Measurements from ENCODE around the gene ZNF148. TPM values are rescaled to one million over a fixed set of nuclear protein-coding genes. Genes with fewer than 3 reads are reported as not detected.
A peak's percentile ranks its signal among the peaks of the same experiment; 100 is the strongest.

The ZNF148 gene
- total RNA-seq, 1 experiment from 2014 or later: 22.1 TPM

GRCh38 chr3:125280668-125281361 is 94.3 kb downstream of the ZNF148 start:
- DNase-seq (ENCODE audit: low spot score): peak; percentile 66

DNA sequence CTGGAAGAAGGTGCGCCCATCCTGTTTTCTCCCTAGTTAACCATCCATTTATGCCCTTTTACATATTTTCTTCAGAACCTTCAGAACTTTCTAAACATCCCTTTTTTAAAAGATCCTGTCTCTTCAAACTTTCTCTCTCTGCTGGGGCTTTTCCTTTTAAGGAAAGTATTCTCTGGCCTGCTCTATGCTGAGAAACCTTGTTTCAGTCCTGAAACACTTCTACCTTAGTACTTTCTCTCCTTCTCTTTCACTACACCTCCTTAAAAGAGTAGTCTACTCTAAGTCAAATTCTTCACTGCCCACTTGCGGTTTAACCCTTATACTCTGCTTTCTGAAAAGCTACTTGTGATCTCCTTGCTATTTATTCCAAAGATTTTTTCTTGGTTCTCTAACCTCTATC is 97.0 kb downstream of the ZNF148 start:
- DNase-seq (ENCODE audit: low spot score): no peak

GRCh38 chr3:125271127-125271526 is 104.0 kb downstream of the ZNF148 start:
- DNase-seq (ENCODE audit: low spot score): no peak

DNA sequence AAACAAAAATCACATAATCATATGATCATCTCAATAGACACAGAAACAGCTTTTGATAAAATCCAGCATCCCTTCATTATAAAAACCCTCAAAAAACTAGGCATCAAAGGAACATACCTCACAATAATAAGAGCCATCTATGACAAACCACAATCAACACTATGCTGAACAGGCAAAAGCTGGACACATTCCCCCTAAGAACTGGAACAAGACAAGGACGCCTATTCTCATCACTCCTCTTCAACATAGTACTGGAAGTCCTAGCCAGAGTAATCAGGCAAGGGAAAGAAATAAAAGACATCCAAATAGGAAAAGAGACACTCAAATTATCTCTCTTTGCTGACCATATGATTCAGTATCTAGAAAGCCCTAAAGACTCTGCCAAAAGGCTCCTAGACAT is 107.7 kb downstream of the ZNF148 start:
- DNase-seq (ENCODE audit: low spot score): no peak

DNA sequence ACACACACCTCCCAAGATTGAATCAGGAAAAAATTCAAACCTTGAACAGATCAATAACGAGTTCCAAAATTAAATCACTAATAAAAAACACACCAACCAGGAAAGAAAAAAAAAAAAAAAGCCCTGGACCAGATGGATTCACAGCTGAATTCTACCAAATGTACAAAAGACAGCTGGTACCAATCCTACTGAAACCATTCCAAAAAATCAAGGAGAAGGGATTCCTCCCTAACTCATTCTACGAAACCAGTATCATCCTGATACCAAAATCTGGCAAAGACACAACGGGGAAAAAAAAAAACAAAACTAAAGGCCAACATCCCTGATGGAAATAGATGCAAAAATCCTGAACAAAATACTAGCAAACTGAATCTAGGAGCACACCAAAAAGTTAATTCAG is 108.2 kb downstream of the ZNF148 start:
- no peak for DNase-seq (ENCODE audit: low spot score)

GRCh38 chr3:125262161-125262560 is 113.0 kb downstream of the ZNF148 start:
- no peak for DNase-seq (ENCODE audit: low spot score)

GRCh38 chr3:125261031-125261430 is 114.1 kb downstream of the ZNF148 start:
- no peak for DNase-seq (ENCODE audit: low spot score)

DNA sequence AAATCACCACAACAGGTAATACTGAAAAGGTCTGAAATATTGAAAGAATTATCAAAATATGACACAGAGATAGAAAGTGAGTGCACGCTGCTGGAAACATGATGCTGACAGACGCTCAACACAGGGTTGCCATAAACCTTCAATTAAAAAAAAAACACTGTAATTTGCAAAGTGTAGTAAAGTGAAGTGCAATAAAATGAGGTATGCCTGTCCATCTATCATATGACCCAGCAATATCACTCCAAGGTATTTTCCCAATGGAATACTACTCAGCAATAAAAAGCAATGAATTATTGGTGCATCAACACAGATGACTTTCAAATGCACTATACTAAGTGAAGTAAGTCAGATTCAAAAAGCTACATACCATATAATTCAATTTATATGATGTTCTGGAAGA is 115.0 kb downstream of the ZNF148 start:
- DNase-seq (ENCODE audit: low spot score): no peak

DNA sequence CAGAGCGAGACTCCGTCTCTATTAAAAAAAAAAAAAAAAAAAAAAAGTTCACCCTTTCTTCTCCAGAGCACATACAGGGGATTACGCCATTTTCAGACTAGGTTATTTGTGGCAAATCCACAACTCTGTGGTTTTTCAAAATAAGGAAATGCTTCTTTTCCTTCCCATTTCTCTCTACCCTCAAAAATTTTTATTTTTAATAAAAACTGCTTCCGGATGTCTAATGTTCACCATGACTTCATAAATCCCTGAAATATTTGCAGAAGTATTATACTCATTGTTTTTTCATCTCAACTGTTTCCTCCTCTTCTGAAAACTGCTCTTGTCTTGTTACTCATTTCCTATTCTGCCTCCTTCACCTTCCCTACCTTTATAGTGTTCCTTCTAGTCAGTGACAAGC is 117.6 kb downstream of the ZNF148 start:
- no peak for DNase-seq (ENCODE audit: low spot score)

GRCh38 chr3:125256675-125257074 is 118.5 kb downstream of the ZNF148 start:
- DNase-seq (ENCODE audit: low spot score): no peak

DNA sequence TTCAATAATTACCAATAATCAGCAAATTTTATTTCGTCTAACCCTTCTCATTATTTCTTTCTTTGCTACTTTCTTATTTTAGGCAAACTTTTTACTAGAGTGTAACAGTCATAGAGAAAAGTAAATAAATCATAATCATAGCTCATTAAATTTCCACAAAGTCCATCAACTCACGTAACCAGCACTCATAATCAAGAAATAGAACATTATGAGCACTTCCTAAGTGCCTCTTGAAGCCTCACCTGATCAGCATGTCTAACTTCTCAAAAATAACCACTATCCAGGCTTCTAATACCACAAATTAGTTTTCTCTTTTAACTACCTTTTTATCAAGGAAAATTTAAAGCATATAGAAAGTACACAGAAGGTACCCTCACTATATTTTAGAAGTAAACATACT is 124.2 kb downstream of the ZNF148 start:
- DNase-seq (ENCODE audit: low spot score): no peak

GRCh38 chr3:125246237-125246636 is 128.9 kb downstream of the ZNF148 start:
- DNase-seq (ENCODE audit: low spot score): no peak

GRCh38 chr3:125245521-125245920 is 129.6 kb downstream of the ZNF148 start:
- DNase-seq (ENCODE audit: low spot score): no peak

DNA sequence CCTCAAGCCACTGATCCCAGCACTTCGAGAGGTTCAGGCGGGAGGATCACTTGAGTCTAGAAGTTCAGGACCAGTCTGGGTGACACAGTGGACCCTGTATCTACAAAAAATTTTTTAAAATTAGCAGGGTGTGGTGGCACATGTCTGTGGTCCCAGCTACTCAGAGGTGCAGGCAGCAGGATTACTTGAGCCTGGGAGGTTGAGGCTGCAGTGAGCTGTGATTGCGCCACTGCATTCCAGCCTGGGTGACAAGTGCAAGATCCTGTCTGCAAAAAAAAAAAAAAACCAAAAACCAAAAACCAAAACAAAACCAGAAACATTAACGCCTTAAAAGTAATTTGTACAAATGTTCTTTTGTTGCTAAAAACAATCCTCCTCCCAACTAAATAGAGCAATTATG is 134.6 kb downstream of the ZNF148 start:
- DNase-seq (ENCODE audit: low spot score): no peak

DNA sequence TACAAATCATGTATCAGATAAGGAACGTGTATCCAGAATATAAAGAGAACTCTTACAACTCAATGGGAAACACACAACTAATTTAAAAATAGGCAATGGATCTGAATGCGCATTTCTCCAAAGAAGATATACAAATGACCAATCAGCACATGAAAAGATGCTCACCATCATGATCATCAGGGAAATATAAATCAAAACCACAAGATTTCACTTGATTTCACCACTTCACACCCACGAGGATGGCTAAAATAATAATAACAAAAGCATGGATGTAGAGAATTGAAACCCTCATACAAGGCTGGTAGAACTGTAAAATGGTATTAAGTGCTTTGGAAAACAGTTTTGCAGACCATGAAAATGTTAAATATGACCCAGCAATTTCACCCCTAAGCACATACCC is 135.9 kb downstream of the ZNF148 start:
- no peak for DNase-seq (ENCODE audit: low spot score)

- DNase-seq (ENCODE audit: low spot score): no peak
These were observed 136.4 kb downstream of the ZNF148 start for GRCh38 chr3:125238759-125239158.

DNA sequence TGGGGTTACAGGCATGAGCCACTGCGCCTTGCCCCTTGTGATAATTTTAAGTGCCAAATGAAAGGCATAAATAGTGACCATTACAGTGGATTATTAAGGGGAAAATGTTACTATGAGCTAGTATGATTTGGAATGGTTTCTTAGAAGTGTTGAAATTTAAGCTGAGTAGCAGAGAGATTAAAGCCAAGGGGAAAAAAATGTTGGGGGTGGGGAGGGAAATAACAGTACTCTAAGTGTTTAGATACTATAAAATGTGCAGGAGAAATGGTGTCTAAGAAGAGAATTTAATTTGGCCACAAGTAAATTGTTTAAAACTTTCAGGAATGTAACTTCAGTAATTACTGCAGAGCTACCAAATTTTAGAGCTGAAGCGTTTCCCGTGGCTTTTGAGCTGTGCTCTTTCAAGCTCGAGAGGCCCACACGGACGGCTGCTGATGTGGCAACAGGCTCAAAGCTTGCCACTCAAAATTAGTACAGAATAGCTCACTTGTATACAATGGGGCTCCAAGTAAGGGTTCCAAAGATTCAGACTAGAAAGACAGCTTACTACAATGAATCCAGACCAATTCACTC is 138.7 kb downstream of the ZNF148 start:
- DNase-seq (ENCODE audit: low spot score): no peak

GRCh38 chr3:125234831-125235230 is 140.3 kb downstream of the ZNF148 start:
- DNase-seq (ENCODE audit: low spot score): no peak

GRCh38 chr3:125232401-125232800 is 142.7 kb downstream of the ZNF148 start:
- no peak for DNase-seq (ENCODE audit: low spot score)

DNA sequence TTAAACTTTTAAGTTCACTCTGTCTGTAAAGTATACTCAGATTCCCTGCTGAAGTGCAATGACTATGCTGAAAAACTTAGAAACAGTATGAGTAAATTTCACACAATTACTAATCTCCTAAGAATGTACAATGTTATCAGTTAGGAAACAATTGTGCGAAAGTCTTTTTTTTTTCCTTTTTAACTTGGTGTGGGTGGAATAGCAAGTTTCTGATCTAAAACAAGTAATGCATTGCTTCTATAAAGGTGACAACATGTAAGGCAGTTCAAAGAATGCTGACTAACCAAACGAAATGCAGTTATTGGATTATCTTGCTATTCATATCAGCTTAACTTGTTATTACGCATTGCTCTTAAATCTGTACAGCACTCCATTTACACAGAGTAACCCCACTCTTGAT is 143.2 kb downstream of the ZNF148 start:
- peak; percentile 23 for DNase-seq (ENCODE audit: low spot score)

GRCh38 chr3:125229707-125230106 is 145.4 kb downstream of the ZNF148 start:
- no peak for DNase-seq (ENCODE audit: low spot score)

DNA sequence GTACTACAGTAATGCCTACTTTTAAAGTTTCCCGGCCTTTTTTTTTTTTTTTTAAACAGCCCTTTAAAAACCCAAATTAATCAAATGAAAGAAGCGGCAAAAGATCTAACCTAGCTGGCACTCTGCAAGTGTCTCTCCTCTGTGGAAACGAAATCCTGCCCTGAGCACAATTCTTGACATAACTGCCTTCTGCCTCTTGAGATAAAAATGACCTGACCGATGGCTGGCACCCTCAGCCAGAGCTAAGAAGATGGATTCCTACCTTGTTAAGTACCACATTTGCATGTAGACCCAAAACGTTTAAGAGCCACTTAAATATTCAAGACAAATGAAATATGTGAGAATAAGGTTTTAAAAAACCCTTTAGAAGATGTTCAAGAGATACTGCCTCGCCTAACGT is 146.0 kb downstream of the ZNF148 start:
- DNase-seq (ENCODE audit: low spot score): no peak

GRCh38 chr3:125221831-125222230 is 153.3 kb downstream of the ZNF148 start:
- DNase-seq (ENCODE audit: low spot score): no peak
